Keratinocyte (primary cell): ENCODE results near the gene PRCP. TPM values are rescaled to one million over a fixed set of nuclear protein-coding genes. Genes with fewer than 3 reads are reported as not detected.

Experiments used
- DNase-seq: peaks from one replicate; pipeline ENCODE4 v3.0.0-alpha.2; 2011; ENCODE audit warnings: low read depth, missing footprints, low spot score
- FAIRE-seq: peaks from 2 replicates; lab custom pipeline; 2011; peaks lifted over from hg19 to GRCh38; lab: Jason Lieb, UNC
- H2AFZ ChIP-seq: 2 replicates; pipeline ENCODE4 v1.6.0; 2012; ENCODE audit warnings: low read length, control low read depth, inconsistent platforms; ENCODE audit not compliant: control insufficient read depth
- H3K27ac ChIP-seq: 2 replicates; pipeline ENCODE4 v1.5.1; 2011; ENCODE audit warnings: low read length; ENCODE audit not compliant: control insufficient read depth, insufficient read depth
- H3K27me3 ChIP-seq: 3 replicates; pipeline ENCODE4 v1.6.0; 2011; ENCODE audit warnings: low read length; ENCODE audit not compliant: control insufficient read depth, insufficient read depth; ENCODE audit errors: extremely low read depth
- H3K36me3 ChIP-seq, 2 experiments: 2 replicates in 1 of 2; 3 replicates in 1 of 2; pipeline ENCODE4 v1.5.1; 2011; ENCODE audit warnings: low read length in 2 of 2, mild to moderate bottlenecking in 1 of 2; ENCODE audit not compliant: control insufficient read depth in 2 of 2, insufficient read depth in 2 of 2; ENCODE audit errors: extremely low read depth in 1 of 2
- H3K4me1 ChIP-seq: 3 replicates; pipeline ENCODE4 v1.5.1; 2011; ENCODE audit warnings: low read length; ENCODE audit not compliant: control insufficient read depth, insufficient read depth; ENCODE audit errors: extremely low read depth
- H3K4me2 ChIP-seq: 3 replicates; pipeline ENCODE4 v1.6.0; 2011; ENCODE audit warnings: low read depth, low read length; ENCODE audit not compliant: control insufficient read depth, insufficient read depth; ENCODE audit errors: extremely low read depth
- H3K4me3 ChIP-seq, 3 experiments: fragments of 200-600 bp in 1 of 3; sonication (generic) in 1 of 3; 2 replicates in 2 of 3; 3 replicates in 1 of 3; pipeline ENCODE4 v1.5.1; 2011 to 2016; ENCODE audit warnings: low read length in 3 of 3, mild to moderate bottlenecking in 3 of 3, control low read depth in 2 of 3, inconsistent platforms in 1 of 3, low read depth in 1 of 3, mixed read lengths in 1 of 3, mixed run types in 1 of 3, moderate library complexity in 1 of 3; ENCODE audit not compliant: control insufficient read depth in 2 of 3, insufficient read depth in 2 of 3; ENCODE audit errors: extremely low read depth in 1 of 3
- H3K79me2 ChIP-seq: 2 replicates; pipeline ENCODE4 v1.6.0; 2012; ENCODE audit warnings: low read length; ENCODE audit not compliant: control insufficient read depth, insufficient read depth
- H3K9ac ChIP-seq: 3 replicates; pipeline ENCODE4 v1.6.0; 2011; ENCODE audit warnings: low read length; ENCODE audit not compliant: control insufficient read depth, insufficient read depth; ENCODE audit errors: extremely low read depth
- H3K9me1 ChIP-seq: 3 replicates; pipeline ENCODE4 v1.6.0; 2011; ENCODE audit warnings: low read length; ENCODE audit not compliant: control insufficient read depth, insufficient read depth; ENCODE audit errors: extremely low read depth
- H3K9me3 ChIP-seq: 2 replicates; pipeline ENCODE4 v1.5.1; 2012; ENCODE audit warnings: low read depth, low read length; ENCODE audit not compliant: control insufficient read depth
- H4K20me1 ChIP-seq: 3 replicates; pipeline ENCODE4 v1.6.0; 2011; ENCODE audit warnings: low read length; ENCODE audit not compliant: control insufficient read depth, insufficient read depth; ENCODE audit errors: extremely low read depth
- CTCF ChIP-seq, 3 experiments: IDR thresholded peaks in 1 of 3; conservative IDR thresholded peaks in 1 of 3; optimal IDR thresholded peaks in 1 of 3; 2 replicates in 2 of 3; 3 replicates in 1 of 3; pipeline versions ENCODE3 to v1.5.1; 2011; ENCODE audit warnings: low read length in 3 of 3, mild to moderate bottlenecking in 3 of 3, moderate library complexity in 2 of 3, control low read depth in 1 of 3, inconsistent platforms in 1 of 3; ENCODE audit not compliant: insufficient read depth in 2 of 3; ENCODE audit errors: extremely low read depth in 1 of 3
- EZH2 ChIP-seq: IDR thresholded peaks from one replicate; pipeline ENCODE4 v1.6.1; 2012; ENCODE audit warnings: inconsistent platforms, mild to moderate bottlenecking, low read length, moderate library complexity
- dilution Hi-C: fragments of 300-500 bp; cut with MboI; formaldehyde crosslinking; loops from one replicate; pipeline ENCODE4 v1.7.0; 2020; ENCODE audit warnings: low sequenced_read_pairs; ENCODE audit not compliant: extremely low pct_ligation_motif_present
- polyA plus RNA-seq, 5 experiments: library from polyadenylated mRNA; depleted of rRNA in 3 of 5; stranded (reverse) in 3 of 5; stranded (forward) in 1 of 5; unstranded in 1 of 5; fragments of >200 nt; gene quantifications; 1 replicate in 1 of 5; 2 replicates in 3 of 5; 3 replicates in 1 of 5; pipeline versions ENCODE4 v1.2.1 to v1.2.3, GENCODE V29; 2011 to 2012; ENCODE audit warnings: missing spikeins in 2 of 5, low read depth in 1 of 5, low replicate concordance in 1 of 5

PRCP gene
- polyA plus RNA-seq, 1 donor (not counting 4 experiments of a cell fraction or from before 2014, with no cell fraction given), result 43.5 TPM

- FAIRE-seq, result no peak
- no peaks in the 10 kb centered on the region for H3K9me1 ChIP-seq
- no peak for DNase-seq
- no peak overlapping the region for H3K4me3 ChIP-seq
- no peak overlapping the region for H2AFZ ChIP-seq
- no peak overlapping the region for H3K27ac ChIP-seq
- no peak overlapping the region for H3K4me2 ChIP-seq
- dilution Hi-C loops, result no loop called here
- no peaks in the 10 kb centered on the region for H4K20me1 ChIP-seq
- H3K79me2 ChIP-seq, result no peaks in the 10 kb centered on the region
- H3K4me1 ChIP-seq, result no peaks in the 10 kb centered on the region
- H3K27me3 ChIP-seq, result no peaks in the 10 kb centered on the region
- H3K36me3 ChIP-seq, result no peaks in the 10 kb centered on the region
- TF ChIP-seq EZH2 (no peak), CTCF (optimal IDR thresholded peaks at IDR 0.05 in 1 of 3, IDR thresholded peaks at IDR 0.05 in 1 of 3, conservative IDR thresholded peaks at IDR 0.05 in 1 of 3; ENCODE audit: extremely low read depth in 1 of 3, insufficient read depth in 2 of 3, low read length in 3 of 3) (no peak)
- H3K9me3 ChIP-seq, result no peaks in the 10 kb centered on the region
- no peak overlapping the region for H3K9ac ChIP-seq
These were observed 117.3 kb downstream of the PRCP start for GRCh38 chr11:82782825-82783374.

GRCh38 chr11:82778776-82779175, 121.5 kb downstream of the PRCP start:
- dilution Hi-C loops, result no loop called here

More at GRCh38 chr11:82778776-82779175, 121.5 kb downstream of the PRCP start:
- no peak overlapping the region for H2AFZ ChIP-seq
- no peaks in the 10 kb centered on the region for H4K20me1 ChIP-seq
- no peaks in the 10 kb centered on the region for H3K36me3 ChIP-seq
- FAIRE-seq, result no peak
- no peak overlapping the region for H3K27ac ChIP-seq
- no peaks in the 10 kb centered on the region for H3K27me3 ChIP-seq
- H3K9ac ChIP-seq, result no peak overlapping the region
- no peak overlapping the region for H3K4me3 ChIP-seq
- no peaks in the 10 kb centered on the region for H3K9me3 ChIP-seq
- H3K4me2 ChIP-seq, result no peak overlapping the region
- TF ChIP-seq EZH2 (no peak), CTCF (optimal IDR thresholded peaks at IDR 0.05 in 1 of 3, IDR thresholded peaks at IDR 0.05 in 1 of 3, conservative IDR thresholded peaks at IDR 0.05 in 1 of 3; ENCODE audit: extremely low read depth in 1 of 3, insufficient read depth in 2 of 3, low read length in 3 of 3) (no peak)
- peaks cover 6% of the 10 kb centered on the region for H3K4me1 ChIP-seq
- H3K79me2 ChIP-seq, result no peaks in the 10 kb centered on the region
- H3K9me1 ChIP-seq, result no peaks in the 10 kb centered on the region
- DNase-seq, result no peak
